Fibroblast of peridontal ligament (primary cell): ENCODE data around the gene GNAI2.

Experiments
- DNase-seq: peaks from one replicate; pipeline ENCODE4 v3.0.0-alpha.2; 2010; ENCODE audit errors: extremely low read depth

Gene GNAI2

GRCh38 chr3:50297896-50298725 is 62.1 kb downstream of the GNAI2 start:
- DNase-seq, result no peak

GRCh38 chr3:50298836-50299637 is 63.0 kb downstream of the GNAI2 start, which contains the start of the genes HYAL3 and NAA80:
Gene HYAL3 (minus strand): TSS chr3:50299405. CDS start chr3:50295602, 3,803 bp downstream.
Gene NAA80 (minus strand): TSS chr3:50299405. CDS start chr3:50297463, 1,942 bp downstream.
- peak; percentile 99 for DNase-seq

GRCh38 chr3:50299638-50299928 is 63.6 kb downstream of the GNAI2 start:
- no peak for DNase-seq

- peak; percentile 57 for DNase-seq
Observed at GRCh38 chr3:50299929-50300680, 64.1 kb downstream of the GNAI2 start.

GRCh38 chr3:50300681-50301254 is 64.8 kb downstream of the GNAI2 start:
- DNase-seq, result no peak

- DNase-seq, result no peak
Observed at GRCh38 chr3:50302095-50303012, 66.3 kb downstream of the GNAI2 start.

- no peak for DNase-seq
Observed at GRCh38 chr3:50303013-50303815, 67.2 kb downstream of the GNAI2 start, which contains the start of gene HYAL1. Gene HYAL1 (minus strand): TSS chr3:50303574. CDS start chr3:50302956, 618 bp downstream.

- no peak for DNase-seq
Observed at GRCh38 chr3:50304601-50305000, 68.6 kb downstream of the GNAI2 start.
